GM23248 (cell line): ENCODE results near the gene RGS13.

Experiments
- EZH2 ChIP-seq: fragments of 200-600 bp; sonication (generic); IDR thresholded peaks from 2 replicates; pipeline ENCODE4 v1.6.1; 2018; ENCODE audit warnings: antibody characterized with exemption, mild to moderate bottlenecking; ENCODE audit not compliant: insufficient read depth, poor library complexity, severe bottlenecking
- EZH2phosphoT487 ChIP-seq: fragments of 200-600 bp; sonication (generic); IDR thresholded peaks from 2 replicates; pipeline ENCODE4 v1.6.1; 2018; ENCODE audit warnings: antibody characterized with exemption, moderate library complexity, mild to moderate bottlenecking, low read depth; ENCODE audit not compliant: insufficient read depth

DNA sequence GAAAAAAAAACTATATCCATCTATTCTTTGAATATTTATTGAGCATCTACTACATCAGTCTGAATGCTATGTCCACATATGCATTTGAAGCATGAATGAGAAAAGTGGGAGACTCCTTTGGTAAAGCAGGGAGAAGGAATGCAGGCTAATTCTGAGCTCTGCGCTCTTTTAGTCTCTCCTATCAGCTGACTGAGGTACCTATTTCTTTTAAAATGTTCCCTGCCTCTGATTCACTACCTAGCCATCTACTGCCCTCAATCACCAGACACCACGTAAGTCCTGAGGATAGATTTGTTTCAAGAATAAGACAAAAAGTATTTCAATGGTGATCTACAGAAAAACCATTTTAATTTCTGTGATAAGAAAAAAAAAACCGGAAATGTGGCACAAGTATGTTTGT is 3.8 kb upstream of the RGS13 start:
- no peak for TF ChIP-seq EZH2
- no peak for TF ChIP-seq EZH2phosphoT487
